ENCODE measurements around the gene MYCT1.
"Not testable (repeated sequence)": the region's sequence is repeated elsewhere in the genome, so short reads cannot be mapped to it uniquely, and the experiment has no call there.

MYCT1 gene, protein sequence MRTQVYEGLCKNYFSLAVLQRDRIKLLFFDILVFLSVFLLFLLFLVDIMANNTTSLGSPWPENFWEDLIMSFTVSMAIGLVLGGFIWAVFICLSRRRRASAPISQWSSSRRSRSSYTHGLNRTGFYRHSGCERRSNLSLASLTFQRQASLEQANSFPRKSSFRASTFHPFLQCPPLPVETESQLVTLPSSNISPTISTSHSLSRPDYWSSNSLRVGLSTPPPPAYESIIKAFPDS

DNA sequence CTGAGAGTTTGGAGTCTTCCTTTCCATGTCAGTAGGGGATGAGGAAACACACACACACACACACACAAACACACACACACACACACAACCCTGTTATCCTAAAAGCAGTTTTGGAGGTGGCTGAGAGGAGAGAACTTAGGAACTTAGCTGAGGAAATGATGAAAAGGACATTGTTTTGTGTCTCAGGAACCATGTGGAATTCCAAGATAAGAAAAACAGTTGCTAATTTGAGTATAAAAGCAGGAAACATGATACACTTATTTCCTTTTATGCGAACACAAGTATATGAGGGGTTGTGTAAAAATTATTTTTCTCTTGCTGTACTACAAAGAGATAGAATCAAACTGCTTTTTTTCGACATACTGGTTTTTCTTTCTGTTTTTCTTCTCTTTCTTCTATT lies at the start of gene MYCT1:
Gene MYCT1, plus strand, starts transcription at position 264 of the 400 bp plus-strand sequence. Its CDS starts 6 bp downstream, at position 270.
- no peak for DNase-seq

DNA sequence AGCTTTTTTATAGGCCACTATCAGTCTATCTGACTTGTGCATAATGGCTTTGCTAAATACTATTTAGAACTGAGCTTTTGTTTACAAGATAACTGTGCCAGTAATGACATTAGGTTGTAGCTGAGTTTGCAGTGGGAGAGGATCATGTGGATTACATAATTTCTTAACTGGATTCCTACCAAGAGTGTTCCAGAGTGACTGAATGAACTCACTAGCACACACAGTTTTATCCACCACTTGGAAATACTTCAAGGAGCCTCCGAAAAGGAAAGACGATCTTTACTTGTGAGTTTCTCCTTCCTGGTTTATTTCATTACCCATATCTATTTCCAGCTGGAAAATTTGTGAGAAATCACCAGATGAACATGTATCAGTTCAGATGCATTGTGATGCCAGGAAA lies 49.6 kb upstream of the MYCT1 start:
- no peak for DNase-seq

DNA sequence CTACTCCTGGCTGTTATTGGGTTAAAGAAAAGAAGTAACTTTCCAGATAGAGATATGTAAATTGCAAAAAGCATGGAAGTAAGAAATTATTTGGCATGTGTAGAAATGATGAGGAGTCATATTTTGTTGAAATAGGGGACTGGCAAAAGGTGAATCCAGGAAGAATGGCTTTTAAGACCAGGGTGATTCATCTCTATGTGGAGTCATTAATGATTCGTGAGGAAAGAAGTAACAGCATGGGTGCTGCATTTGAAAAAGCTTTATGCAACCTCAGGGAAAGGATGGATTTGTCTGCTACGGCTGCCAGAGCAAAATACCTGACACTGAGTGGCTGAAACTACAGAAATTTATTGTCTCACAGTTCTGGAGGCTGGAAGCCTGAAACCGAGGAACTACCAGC lies 45.7 kb upstream of the MYCT1 start:
- DNase-seq, result peak; percentile 17

DNA sequence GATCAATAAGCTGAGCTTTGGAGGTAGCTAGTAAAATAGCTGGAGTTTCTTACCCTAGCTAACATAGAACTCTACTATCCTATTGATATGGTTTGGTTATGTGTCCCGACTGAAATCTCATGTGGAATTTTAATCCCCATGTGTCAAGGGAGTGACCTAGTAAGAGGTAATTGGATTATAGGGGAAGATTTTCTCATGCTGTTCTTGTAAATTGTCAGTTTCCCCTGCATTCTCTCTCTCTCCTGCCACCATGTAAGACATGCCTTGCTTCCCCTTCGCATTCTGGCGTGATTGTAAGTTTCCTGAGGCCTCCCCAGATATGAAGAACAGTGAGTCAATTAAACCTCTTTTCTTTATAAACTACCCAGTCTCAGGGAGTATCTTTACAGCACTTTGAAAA lies 35.9 kb upstream of the MYCT1 start:
- DNase-seq, result no peak

DNA sequence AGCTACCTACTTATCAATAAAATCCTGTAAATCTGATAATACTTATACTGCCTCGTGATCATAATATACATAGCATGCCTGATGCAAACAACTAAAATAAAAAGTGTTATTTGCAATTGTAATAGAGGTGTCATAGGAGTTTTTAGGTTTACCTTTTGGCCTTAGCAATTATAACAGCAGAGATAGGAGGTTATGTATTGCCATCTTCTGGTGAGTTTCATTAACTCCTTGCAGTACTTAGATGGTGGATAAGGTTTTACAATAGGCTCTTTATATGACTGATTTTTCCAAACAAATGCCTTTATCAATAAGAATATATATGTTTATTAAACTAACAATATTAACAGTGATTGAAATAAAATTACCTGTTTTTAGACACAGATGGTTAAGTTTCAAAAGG lies 27.8 kb upstream of the MYCT1 start:
- peak; percentile 57 for DNase-seq

DNA sequence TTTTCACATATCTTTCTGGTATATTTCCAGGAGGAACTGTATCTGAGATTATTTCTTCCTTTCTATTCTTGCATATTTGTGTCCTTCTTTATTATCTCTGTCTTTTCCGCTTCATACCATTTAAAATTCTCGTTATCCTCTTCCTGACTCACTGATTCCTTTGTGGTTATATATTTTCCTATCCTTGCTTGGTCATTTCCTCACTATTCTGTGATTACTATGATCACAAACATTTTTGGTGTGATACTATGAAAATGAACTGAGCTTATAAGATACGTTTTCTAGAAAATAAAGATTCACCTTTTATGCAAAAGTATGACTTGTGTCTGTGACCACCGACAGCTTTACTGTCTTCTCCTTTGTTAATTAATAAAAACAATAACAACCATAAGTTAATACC lies 26.5 kb upstream of the MYCT1 start:
- DNase-seq, result no peak

DNA sequence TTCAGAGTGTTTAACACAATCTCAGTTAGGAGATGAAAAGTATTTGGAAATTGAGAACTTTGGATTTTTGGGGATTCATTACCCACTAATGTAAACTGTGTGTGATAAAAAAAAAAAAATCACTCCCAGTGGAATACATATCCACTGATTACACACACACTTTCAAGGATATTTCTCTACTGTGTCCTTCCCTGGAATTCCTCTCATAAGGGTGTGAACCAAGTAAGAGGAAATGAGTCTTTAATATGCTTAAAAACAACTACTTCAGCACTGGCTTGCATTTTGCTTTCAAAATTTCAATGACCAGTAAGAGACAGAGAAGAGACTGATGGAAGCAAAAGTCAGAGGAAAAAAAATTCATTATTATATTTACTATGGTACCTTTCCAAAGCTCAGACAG lies 24.5 kb upstream of the MYCT1 start:
- no peak for DNase-seq

DNA sequence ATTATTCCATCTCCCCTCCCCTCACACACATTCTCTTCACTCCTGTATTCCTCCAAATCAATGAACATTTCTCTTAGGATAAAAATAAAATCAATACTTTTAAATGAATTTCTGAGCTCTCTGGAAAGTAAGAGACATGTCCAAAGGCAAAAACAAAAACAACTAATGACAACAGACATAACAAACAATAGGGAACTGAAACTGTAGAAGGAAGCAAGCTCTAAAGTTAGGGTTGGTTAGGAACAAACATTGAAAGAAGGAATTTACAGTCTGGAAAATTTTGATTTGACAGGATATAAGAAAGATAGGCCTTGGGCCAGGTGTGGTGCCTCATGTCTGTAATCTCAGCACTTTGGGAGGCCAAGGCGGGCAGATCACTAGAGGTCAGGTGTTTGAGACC lies 17.5 kb upstream of the MYCT1 start:
- no peak for DNase-seq

DNA sequence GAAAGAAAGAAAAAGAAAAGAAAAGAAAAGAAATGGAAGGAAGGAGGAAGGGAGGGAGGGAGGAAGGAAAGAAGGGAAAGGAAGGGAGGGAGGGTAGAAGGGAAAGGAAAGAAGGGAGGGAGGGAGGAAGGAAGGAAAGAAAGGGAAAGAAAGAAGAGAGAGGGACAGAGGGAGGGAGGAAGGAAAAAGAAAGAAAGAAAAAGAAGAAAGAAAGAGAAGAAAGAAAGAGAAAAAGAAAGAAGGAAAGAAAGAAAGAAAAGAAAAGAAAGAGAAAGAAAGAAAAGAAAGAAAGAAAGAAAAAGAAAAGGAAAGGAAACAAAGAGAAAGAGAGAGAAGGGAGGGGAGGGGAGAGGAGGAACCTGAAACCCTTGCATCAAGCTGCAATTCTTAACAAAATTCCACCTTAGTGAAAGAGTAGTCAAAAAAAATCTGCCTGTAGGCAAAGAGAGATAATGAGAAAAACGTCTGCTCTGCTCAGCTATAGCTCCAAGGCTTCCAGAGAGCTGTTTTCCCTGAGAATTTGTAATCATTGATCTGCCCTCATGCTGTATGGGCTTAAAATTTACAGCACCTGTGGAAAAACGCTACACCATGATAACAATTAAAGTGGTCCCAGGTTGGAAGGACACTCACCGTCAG lies 16.7 kb upstream of the MYCT1 start:
- DNase-seq, result no peak

DNA sequence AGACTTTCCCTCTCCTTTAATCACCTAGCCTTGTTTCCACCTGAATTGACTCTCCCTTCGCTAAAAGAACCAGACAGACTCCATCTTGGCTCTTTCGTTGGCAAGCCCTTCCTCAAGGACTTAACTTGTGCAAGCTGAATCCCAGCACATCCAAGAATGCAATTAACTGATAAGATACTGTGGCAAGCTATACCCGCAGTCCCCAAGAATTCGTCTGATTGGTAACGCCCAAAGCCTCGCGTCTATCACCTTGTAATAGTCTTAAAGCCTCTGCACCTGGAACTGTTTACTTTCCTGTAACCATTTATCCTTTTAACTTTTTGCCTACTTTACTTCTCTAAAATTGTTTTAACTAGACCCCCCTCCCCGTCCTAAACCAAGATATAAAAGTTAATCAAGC lies 15.6 kb upstream of the MYCT1 start:
- DNase-seq, result no peak

DNA sequence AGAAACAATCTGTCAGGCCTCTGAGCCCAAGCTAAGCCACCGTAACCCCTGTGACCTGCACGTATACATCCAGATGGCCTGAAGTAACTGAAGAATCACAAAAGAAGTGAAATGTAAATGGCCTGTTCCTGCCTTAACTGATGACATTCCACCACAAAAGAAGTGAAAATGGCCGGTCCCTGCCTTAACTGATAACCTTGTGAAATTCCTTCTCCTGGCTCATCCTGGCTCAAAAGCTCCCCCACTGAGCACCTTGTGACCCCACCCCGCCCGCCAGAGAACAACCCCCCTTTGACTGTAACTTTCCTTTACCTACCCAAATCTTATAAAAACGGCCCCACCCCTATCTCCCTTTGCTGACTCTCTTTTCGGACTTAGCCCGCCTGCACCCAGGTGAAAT lies 14.8 kb upstream of the MYCT1 start:
- not testable (repeated sequence) for DNase-seq

DNA sequence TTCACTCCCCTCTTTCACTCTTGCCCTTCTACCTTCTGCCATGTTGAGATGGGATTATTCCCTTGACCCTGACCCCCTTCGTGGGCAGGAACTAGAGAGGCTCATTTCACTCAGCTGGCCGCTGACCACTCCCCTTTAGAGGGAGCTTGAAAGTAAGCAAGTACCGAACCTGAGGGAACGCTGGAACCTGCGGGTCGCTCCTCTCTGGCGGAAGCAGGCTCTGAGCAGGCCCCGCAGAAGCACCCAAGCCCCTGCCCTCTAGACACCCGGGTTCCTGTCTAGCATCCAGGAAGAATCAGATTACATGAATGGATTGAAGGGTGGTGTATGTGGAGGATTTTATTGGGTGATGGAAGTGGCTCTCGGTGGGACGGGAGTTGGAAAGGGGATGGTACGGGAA lies 11.9 kb upstream of the MYCT1 start:
- no peak for DNase-seq

DNA sequence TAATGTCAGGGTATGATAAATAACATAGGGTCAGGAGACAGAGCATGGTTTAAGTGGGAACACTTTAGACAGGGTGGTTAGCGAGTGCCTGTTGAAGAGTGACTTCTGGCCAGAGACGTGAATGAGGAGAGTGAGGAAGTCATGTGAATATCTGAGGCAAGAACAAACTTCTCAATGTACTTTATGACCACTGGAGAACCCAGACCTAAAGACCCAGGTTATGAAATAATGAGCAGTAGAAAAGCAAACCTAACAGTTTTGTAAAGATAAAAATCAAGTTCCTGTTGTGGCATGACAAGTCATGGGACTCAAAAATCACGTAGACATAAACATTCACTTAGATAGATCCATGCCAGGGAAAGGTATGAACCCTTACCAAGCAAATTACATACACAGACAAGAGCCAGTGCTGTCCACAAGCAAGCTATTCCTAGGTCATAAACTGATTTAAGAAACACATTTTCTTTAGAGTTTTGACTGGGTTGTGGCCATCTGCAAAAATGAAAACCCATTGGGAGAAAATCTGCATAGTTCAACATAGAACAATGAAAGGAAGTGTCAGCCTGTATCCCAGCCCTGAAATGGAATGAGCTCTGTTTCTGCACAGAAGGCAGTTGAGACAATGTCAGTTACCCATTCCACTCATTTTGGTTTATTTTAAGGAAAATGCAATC lies 2.2 kb upstream of the MYCT1 start:
- no peak for DNase-seq

DNA sequence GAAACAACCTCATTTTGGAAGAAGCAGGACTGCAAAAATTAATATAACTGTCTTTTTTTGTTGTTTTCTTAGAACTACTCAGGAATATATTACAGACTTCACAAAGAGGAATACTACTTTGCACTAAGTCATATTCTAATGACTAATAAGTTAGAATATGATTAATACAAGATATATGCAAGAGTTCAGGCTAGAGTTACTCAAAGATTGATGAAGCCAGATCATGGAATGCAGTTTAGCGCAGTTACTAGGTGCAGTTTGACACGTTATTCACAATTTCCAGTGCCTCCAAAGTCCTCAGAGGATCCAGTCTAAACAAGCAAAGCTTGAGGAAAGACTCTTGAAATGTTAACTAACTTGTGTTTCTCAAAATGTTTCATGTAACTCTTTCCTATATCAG lies 1.2 kb upstream of the MYCT1 start:
- DNase-seq, result peak; percentile 57

DNA sequence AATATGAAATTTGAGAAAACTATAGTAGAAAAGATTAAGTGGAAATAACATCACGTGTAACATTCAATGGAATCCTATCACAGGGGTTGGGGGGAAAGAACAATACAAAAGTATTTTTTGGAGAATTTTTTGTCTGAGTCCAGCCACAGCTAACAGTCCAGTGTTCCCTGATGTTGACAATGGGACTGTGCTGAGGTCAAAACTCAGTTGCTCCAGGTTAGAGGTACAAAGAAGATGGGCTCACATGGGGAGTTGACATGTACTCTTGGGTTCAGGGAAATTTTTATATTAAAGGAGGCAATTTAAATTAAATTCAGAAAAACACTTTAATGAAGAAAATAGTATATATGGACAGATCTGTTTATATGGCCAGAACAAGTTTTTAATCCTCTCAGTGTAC lies 995 bp downstream of the MYCT1 start:
- DNase-seq, result no peak

DNA sequence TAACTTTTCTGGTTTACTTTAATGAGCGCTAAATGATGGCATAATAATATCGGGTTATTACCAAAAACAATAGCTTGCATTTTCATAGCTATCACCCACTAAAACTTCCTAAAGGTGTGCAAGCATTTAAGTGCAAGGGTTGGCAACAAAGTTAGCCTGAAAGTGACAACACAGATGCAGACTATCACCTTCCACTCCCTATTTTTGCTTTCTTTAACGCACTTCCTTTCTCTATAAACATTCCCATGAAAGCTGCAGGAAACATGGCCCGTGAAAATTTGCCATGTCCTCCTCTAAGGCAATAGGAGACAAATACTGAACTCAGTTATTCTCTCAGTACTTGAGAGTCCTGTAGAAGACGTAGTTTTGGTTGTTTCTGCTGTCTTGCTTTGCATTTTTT lies 2.7 kb downstream of the MYCT1 start:
- no peak for DNase-seq

DNA sequence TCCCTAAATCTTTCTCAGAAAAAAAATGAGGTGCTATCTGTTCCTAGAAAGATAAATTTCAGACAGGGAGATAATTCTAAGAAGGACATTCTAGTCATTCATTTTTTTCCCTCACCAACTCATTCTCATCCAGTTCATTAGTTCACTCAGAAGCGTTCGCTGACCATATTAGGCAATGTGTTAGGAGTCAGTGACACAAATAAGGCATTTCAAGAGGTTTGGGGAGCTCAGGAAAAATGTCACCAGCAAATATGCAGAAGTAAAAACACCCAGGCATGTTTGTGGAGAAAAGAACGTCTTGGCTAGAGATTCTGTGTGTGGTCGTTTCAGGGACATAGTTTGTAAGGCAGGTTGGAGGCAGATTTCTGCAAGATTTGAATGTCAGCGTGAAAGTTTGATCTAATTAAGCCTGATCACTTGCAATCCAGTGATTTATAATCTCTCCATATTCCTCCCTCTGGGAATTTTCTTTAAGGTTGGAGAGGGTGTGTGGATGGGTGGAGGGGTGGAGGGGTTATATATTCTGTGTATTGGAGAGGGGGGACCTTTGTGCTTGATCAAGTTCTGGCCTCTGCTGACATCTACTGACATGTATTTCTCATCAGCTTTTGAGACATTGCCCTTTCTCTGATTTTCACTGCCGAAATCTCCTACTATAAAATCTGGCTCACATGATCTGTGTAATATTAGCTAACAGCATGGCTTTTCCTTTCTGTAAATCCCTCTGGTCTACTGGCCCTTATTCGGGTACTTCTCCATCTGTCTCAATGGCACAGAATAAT lies 3.6 kb downstream of the MYCT1 start:
- DNase-seq, result no peak

DNA sequence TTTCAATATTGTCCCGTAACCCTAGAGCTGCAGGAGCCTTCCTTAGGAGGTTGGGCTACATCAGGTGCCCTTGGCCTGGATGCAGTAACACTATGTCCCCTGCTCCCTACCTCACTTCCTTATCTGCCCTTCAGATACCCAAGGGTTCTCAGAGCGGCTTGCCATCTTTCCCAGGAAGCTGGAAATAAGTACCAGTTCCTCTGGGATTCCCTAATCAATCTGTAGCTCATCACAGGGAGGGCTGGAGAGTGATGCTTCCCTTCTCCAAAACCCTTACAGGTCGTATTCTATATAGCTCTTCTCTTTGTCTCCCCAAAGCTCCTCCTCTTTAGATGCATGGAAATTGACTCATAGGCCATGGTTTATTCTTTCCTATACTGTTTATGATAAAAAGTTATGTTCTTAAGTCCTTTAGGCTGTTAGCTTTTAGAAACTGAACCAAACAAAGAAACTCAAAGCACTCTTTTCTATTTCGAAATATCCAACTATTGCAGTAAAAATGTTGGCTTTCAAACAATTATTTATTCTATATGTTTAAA lies 4.2 kb downstream of the MYCT1 start:
- DNase-seq, result no peak

DNA sequence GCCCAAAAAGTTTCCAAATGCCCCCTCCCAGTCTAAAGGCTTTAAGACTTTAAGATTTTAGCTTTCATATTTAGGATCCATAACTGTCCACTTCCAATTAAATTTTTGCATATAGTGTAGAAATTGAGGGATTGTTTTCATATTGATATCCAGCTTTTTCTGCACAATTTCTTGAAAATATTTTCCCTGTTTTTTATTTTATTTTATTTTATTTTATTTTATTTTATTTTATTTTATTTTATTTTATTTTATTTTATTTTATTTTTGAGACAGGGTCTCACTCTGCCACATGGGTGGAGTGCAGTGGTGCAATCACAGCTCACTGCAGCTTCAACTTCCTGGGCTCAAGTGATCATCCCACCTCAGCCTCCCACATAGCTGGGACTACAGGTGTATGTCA lies 6.1 kb downstream of the MYCT1 start:
- DNase-seq, result not testable (repeated sequence)

DNA sequence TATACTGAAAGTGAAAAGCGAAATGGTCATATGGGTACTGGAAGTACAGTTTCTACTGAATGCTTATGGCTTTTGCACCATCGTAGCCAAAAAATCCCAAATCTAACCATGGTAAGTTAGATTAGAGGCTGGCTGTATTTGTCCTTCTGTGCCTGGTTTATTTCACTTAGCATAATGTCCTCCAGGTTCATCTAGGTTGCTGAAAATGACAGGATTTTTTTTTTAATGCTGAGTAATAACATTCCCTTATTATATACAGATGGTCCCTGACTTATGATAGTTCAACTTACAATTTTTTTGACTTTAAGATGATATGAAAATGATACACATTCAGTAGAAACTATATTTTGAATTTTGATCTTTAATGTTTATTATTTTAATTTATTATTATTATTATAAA lies 7.6 kb downstream of the MYCT1 start:
- DNase-seq, result no peak

DNA sequence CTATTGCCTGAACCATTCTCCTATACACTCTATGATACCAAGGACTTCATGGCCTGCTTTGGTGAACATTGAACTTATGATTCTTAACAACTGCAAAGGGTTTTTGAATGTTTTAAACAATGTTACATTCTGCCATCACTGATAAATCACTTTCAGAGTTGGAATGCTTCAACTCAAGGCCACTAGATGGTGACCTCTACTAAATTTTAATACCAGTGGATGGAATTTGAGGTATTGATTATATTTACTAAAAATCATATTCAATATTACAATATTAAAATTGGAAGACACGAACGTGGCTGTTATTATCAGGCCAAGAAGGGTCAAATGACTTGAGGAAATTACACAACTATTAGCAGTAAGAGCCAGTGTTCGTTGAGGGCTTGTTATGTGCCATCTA lies 18.6 kb downstream of the MYCT1 start:
- no peak for DNase-seq

DNA sequence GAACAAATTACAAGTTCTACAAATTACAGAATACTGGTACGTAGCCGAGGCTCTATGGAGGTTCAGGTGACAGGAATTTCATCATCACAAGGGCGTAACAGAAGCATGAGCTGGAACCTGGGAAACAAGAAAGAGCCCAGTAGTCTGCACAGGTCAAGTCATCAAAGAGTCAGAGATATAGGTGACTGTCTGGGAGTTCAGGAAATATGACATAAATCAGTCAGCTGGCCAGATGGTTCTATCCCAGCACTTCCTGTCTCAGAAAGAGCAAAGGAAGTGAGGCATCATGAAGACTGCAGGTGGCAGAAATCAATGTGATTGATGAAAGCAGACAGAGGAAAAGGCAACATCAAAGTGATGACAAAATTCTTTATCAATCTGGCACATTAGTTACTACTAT lies 23.3 kb downstream of the MYCT1 start:
- DNase-seq, result peak; percentile 23

DNA sequence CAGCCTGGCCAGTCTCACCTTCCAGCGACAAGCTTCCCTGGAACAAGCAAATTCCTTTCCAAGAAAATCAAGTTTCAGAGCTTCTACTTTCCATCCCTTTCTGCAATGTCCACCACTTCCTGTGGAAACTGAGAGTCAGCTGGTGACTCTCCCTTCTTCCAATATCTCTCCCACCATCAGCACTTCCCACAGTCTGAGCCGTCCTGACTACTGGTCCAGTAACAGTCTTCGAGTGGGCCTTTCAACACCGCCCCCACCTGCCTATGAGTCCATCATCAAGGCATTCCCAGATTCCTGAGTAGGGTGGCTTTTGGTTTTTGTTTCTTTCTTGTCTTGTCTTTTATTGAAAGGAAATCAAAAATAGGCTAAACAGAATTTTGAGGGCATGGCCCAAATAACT lies 24.3 kb downstream of the MYCT1 start:
- no peak for DNase-seq
